ENCODE data around the gene WFIKKN1. TPM values are rescaled to one million over a fixed set of nuclear protein-coding genes. Genes with fewer than 3 reads are reported as not detected.
A peak's percentile ranks its signal among the peaks of the same experiment; 100 is the strongest.

WFIKKN1 gene
- total RNA-seq, 1 donor from 2014 or later, result 0.47 TPM

- peaks cover 2% of the 10 kb centered on the region for H3K4me1 Mint-ChIP-seq (ENCODE audit: low read depth)
Observed at GRCh38 chr16:609984-610383, 20.8 kb upstream of the WFIKKN1 start.

GRCh38 chr16:610513-611381 lies 20.0 kb upstream of the WFIKKN1 start:
- TF ChIP-seq CTCF (IDR thresholded peaks at IDR 0.05), result peak; percentile 74
- Mint-ChIP-seq H3K4me3 (ENCODE audit: unreplicated experiment) (no peak overlapping the region), H3K27me3 (ENCODE audit: low read depth) (no peaks in the 10 kb centered on the region), H3K4me1 (ENCODE audit: low read depth) (peaks cover 2% of the 10 kb centered on the region), H3K36me3 (ENCODE audit: low read depth) (no peaks in the 10 kb centered on the region), H3K9me3 (ENCODE audit: low read depth) (no peaks in the 10 kb centered on the region), H3K27ac (ENCODE audit: unreplicated experiment) (no peak overlapping the region)
- no peak for DNase-seq (ENCODE audit: low spot score)

More at GRCh38 chr16:609984-610383, 20.8 kb upstream of the WFIKKN1 start:
- TF ChIP-seq CTCF (IDR thresholded peaks at IDR 0.05), result no peak
- Mint-ChIP-seq H3K36me3 (ENCODE audit: low read depth) (no peaks in the 10 kb centered on the region), H3K4me3 (ENCODE audit: unreplicated experiment) (no peak overlapping the region), H3K9me3 (ENCODE audit: low read depth) (no peaks in the 10 kb centered on the region), H3K27me3 (ENCODE audit: low read depth) (no peaks in the 10 kb centered on the region), H3K27ac (ENCODE audit: unreplicated experiment) (no peak overlapping the region)
- DNase-seq (ENCODE audit: low spot score), result no peak

- TF ChIP-seq CTCF (IDR thresholded peaks at IDR 0.05), result no peak
Observed at GRCh38 chr16:615122-615521, 15.7 kb upstream of the WFIKKN1 start.

GRCh38 chr16:616733-617586 lies 13.8 kb upstream of the WFIKKN1 start:
- peak; percentile 91 for DNase-seq (ENCODE audit: low spot score)
- no peak for TF ChIP-seq CTCF (IDR thresholded peaks at IDR 0.05)
- no peaks in the 10 kb centered on the region for H3K27me3 Mint-ChIP-seq (ENCODE audit: low read depth)
- H3K4me3 Mint-ChIP-seq (ENCODE audit: unreplicated experiment), result no peak overlapping the region
- no peak overlapping the region for H3K27ac Mint-ChIP-seq (ENCODE audit: unreplicated experiment)
- H3K9me3 Mint-ChIP-seq (ENCODE audit: low read depth), result no peaks in the 10 kb centered on the region
- no peaks in the 10 kb centered on the region for H3K36me3 Mint-ChIP-seq (ENCODE audit: low read depth)
- H3K4me1 Mint-ChIP-seq (ENCODE audit: low read depth), result peaks cover 6% of the 10 kb centered on the region

More at GRCh38 chr16:615122-615521, 15.7 kb upstream of the WFIKKN1 start:
- Mint-ChIP-seq H3K9me3 (ENCODE audit: low read depth) (no peaks in the 10 kb centered on the region), H3K4me3 (ENCODE audit: unreplicated experiment) (no peak overlapping the region), H3K27me3 (ENCODE audit: low read depth) (no peaks in the 10 kb centered on the region), H3K36me3 (ENCODE audit: low read depth) (no peaks in the 10 kb centered on the region), H3K4me1 (ENCODE audit: low read depth) (peaks cover 2% of the 10 kb centered on the region), H3K27ac (ENCODE audit: unreplicated experiment) (no peak overlapping the region)
- DNase-seq (ENCODE audit: low spot score), result no peak

- peak; percentile 90 for DNase-seq (ENCODE audit: low spot score)
- H3K4me3 Mint-ChIP-seq (ENCODE audit: unreplicated experiment), result no peak overlapping the region
- H3K9me3 Mint-ChIP-seq (ENCODE audit: low read depth), result no peaks in the 10 kb centered on the region
- no peaks in the 10 kb centered on the region for H3K36me3 Mint-ChIP-seq (ENCODE audit: low read depth)
- no peak for TF ChIP-seq CTCF (IDR thresholded peaks at IDR 0.05)
- H3K27me3 Mint-ChIP-seq (ENCODE audit: low read depth), result no peaks in the 10 kb centered on the region
- H3K4me1 Mint-ChIP-seq (ENCODE audit: low read depth), result peaks cover 12% of the 10 kb centered on the region
- no peak overlapping the region for H3K27ac Mint-ChIP-seq (ENCODE audit: unreplicated experiment)
Observed at GRCh38 chr16:617855-618254, 12.9 kb upstream of the WFIKKN1 start.
